Mesothelial cell of epicardium (in vitro differentiated cells): ENCODE results near the gene LMF1. TPM values are rescaled to one million over a fixed set of nuclear protein-coding genes. Genes with fewer than 3 reads are reported as not detected.

Experiments
- DNase-seq, 2 experiments: peaks; one replicate each; pipeline ENCODE4 v3.0.0; 2021; ENCODE audit warnings: low spot score in 2 of 2; ENCODE audit not compliant: unreplicated experiment in 2 of 2
- H3K27ac Mint-ChIP-seq: 2 replicates; pipeline ENCODE4 v1.8.0; 2021; ENCODE audit warnings: mixed read lengths
- H3K27me3 Mint-ChIP-seq: 2 replicates; pipeline ENCODE4 v1.8.0; 2021; ENCODE audit warnings: low read depth, mixed read lengths
- H3K36me3 Mint-ChIP-seq: 2 replicates; pipeline ENCODE4 v1.8.0; 2021; ENCODE audit warnings: mixed read lengths
- H3K4me1 Mint-ChIP-seq: 2 replicates; pipeline ENCODE4 v1.8.0; 2021; ENCODE audit warnings: mixed read lengths
- H3K4me3 Mint-ChIP-seq: 2 replicates; pipeline ENCODE4 v1.8.0; 2021; ENCODE audit warnings: mild to moderate bottlenecking, moderate library complexity, mixed read lengths
- H3K9me3 Mint-ChIP-seq: 2 replicates; pipeline ENCODE4 v1.8.0; 2021; ENCODE audit warnings: mixed read lengths
- CTCF ChIP-seq: fragments of 200-600 bp; sonication (generic); IDR thresholded peaks from one replicate; pipeline ENCODE4 v1.5.0; 2021; ENCODE audit warnings: antibody characterized with exemption; ENCODE audit not compliant: unreplicated experiment
- total RNA-seq: library from RNA; stranded (reverse); gene quantifications from 3 replicates; pipeline ENCODE4 v1.2.1, GENCODE V29; 2021

LMF1 gene
- total RNA-seq, 1 donor from 2014 or later: 37.4 TPM

- no peaks in the 10 kb centered on the region for H3K4me1 Mint-ChIP-seq
- peaks cover 32% of the 10 kb centered on the region for H3K36me3 Mint-ChIP-seq
- H3K9me3 Mint-ChIP-seq: peaks cover 17% of the 10 kb centered on the region
- no peak for DNase-seq
- H3K27ac Mint-ChIP-seq: no peak overlapping the region
- TF ChIP-seq CTCF: no peak
- no peaks in the 10 kb centered on the region for H3K27me3 Mint-ChIP-seq
- no peak overlapping the region for H3K4me3 Mint-ChIP-seq
Observed at GRCh38 chr16:935684-936083, 35.1 kb downstream of the LMF1 start.

GRCh38 chr16:934178-934577 is 36.6 kb downstream of the LMF1 start:
- Mint-ChIP-seq H3K4me3 (no peak overlapping the region), H3K4me1 (no peaks in the 10 kb centered on the region)

GRCh38 chr16:933581-933980 is 37.2 kb downstream of the LMF1 start:
- H3K36me3 Mint-ChIP-seq: peaks cover 19% of the 10 kb centered on the region
- TF ChIP-seq CTCF: no peak
- H3K27ac Mint-ChIP-seq: no peak overlapping the region
- H3K27me3 Mint-ChIP-seq: no peaks in the 10 kb centered on the region
- H3K4me3 Mint-ChIP-seq: no peak overlapping the region
- DNase-seq: no peak
- H3K4me1 Mint-ChIP-seq: no peaks in the 10 kb centered on the region
- peaks cover under 1% of the 10 kb centered on the region for H3K9me3 Mint-ChIP-seq

More at GRCh38 chr16:934178-934577, 36.6 kb downstream of the LMF1 start:
- Mint-ChIP-seq H3K27ac (no peak overlapping the region), H3K9me3 (peaks cover 4% of the 10 kb centered on the region), H3K27me3 (no peaks in the 10 kb centered on the region), H3K36me3 (peaks cover 25% of the 10 kb centered on the region)
- no peak for TF ChIP-seq CTCF
- no peak for DNase-seq

GRCh38 chr16:932831-933330 is 37.9 kb downstream of the LMF1 start:
- DNase-seq: no peak
- no peaks in the 10 kb centered on the region for H3K4me1 Mint-ChIP-seq
- H3K36me3 Mint-ChIP-seq: peaks cover 18% of the 10 kb centered on the region
- no peaks in the 10 kb centered on the region for H3K9me3 Mint-ChIP-seq
- H3K4me3 Mint-ChIP-seq: no peak overlapping the region
- no peak overlapping the region for H3K27ac Mint-ChIP-seq
- TF ChIP-seq CTCF: no peak
- no peaks in the 10 kb centered on the region for H3K27me3 Mint-ChIP-seq

- DNase-seq: no peak
- H3K27me3 Mint-ChIP-seq: no peaks in the 10 kb centered on the region
- H3K4me3 Mint-ChIP-seq: no peak overlapping the region
- no peaks in the 10 kb centered on the region for H3K9me3 Mint-ChIP-seq
- no peak for TF ChIP-seq CTCF
- H3K4me1 Mint-ChIP-seq: no peaks in the 10 kb centered on the region
- H3K27ac Mint-ChIP-seq: no peak overlapping the region
- peaks cover 18% of the 10 kb centered on the region for H3K36me3 Mint-ChIP-seq
Observed at GRCh38 chr16:931626-932500, 38.9 kb downstream of the LMF1 start.
